Measurements from ENCODE around the gene TROAP.
"Not testable (repeated sequence)": the region's sequence is repeated elsewhere in the genome, so short reads cannot be mapped to it uniquely, and the experiment has no call there.

Gene TROAP

DNA sequence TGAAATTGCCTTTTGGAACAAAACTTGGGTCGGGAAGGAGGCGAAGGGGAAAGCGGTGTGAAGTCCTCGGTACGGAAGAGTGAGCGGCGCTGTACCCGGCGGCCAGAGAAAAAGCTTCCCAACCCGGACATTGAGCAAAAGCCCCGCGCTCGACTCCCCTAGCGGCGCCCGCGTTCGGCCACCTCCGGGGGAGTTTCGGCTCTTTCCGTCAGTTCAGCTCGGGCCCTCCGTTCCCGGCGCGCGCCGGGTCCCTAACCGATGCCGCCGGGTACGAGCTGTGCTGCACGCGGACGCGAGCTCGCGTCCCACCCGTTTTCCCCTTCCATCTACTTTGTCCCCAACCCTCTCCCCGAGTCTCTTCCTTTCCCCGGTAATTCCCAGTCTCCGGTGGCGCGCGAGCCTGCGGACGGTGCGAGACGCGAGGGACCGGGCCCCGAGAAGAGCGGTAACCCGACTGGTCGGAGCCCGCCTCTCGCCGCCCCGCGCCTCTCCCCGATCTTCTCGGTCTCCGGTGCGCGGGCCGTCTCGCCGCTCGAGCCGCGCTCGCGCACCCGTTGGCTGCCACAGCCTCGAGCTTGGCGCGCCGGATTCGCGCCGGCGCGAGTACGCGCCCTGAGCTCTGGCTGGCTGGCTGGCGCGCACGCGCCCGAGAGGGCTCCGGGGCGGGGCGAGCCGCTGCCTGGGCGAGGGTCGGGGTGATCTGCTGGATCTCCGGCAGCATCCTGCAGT lies 43.8 kb downstream of the TROAP start:
- DNase-seq (ENCODE audit: low read depth in 2 of 2), result peak; percentile 80 to 89

- DNase-seq (ENCODE audit: low read depth in 2 of 2), result no peak
Observed at GRCh38 chr12:49367381-49368239, 44.6 kb downstream of the TROAP start, which contains the start of gene SPATS2. TSS of gene SPATS2 (plus strand) at chr12:49367462. CDS start at chr12:49461013, 93,551 bp downstream.

DNA sequence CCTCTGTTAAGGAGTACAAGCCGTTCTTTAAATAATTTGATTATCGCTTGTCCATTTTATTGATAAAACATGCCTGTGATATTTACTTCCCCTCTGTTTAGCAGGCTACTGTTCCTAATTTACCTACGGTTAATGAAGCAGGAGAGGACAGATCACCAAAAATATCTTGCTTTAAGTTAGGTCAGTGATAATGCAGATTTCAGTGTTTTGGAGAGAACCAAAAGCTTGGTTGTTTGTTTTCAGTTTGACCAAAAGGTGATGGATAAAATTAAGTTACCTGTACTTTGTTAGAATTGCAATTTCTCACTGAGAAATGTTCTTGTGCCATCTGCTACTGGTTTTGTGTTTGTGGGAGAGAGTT lies 45.2 kb downstream of the TROAP start:
- DNase-seq (ENCODE audit: low read depth in 2 of 2), result no peak

- DNase-seq (ENCODE audit: low read depth in 2 of 2), result peak in 1 of 2 donors; percentile 6
Observed at GRCh38 chr12:49369411-49370145, 46.5 kb downstream of the TROAP start.

- no peak for DNase-seq (ENCODE audit: low read depth in 2 of 2)
Observed at GRCh38 chr12:49370539-49370938, 47.5 kb downstream of the TROAP start.

GRCh38 chr12:49375406-49375805 lies 52.4 kb downstream of the TROAP start:
- no peak for DNase-seq (ENCODE audit: low read depth in 2 of 2)

- DNase-seq (ENCODE audit: low read depth in 2 of 2), result no peak
Observed at GRCh38 chr12:49377386-49377785, 54.3 kb downstream of the TROAP start.

GRCh38 chr12:49380184-49380583 lies 57.1 kb downstream of the TROAP start:
- not testable (repeated sequence) for DNase-seq (ENCODE audit: low read depth in 2 of 2)

Data from stimulated activated CD4-positive, alpha-beta T cell treated with anti-CD3 and anti-CD28 coated beads, Interleukin-15, amount 100 ng/mL, for 48 hours (primary cell).